Measurements from ENCODE around the gene TARP.
A peak's percentile ranks its signal among the peaks of the same experiment; 100 is the strongest.

TARP gene

GRCh38 chr7:38273286-38273995 is at the start of gene TARP:
TARP (minus strand) TSS chr7:38273636.
- no peak for DNase-seq (ENCODE audit: low read depth in 2 of 2)

GRCh38 chr7:38323156-38323555 is 49.7 kb upstream of the TARP start:
- DNase-seq (ENCODE audit: low read depth in 2 of 2): no peak

- DNase-seq (ENCODE audit: low read depth in 2 of 2): no peak
Measured at GRCh38 chr7:38322461-38322860, 49.0 kb upstream of the TARP start.

- no peak for DNase-seq (ENCODE audit: low read depth in 2 of 2)
Measured at GRCh38 chr7:38321967-38322366, 48.5 kb upstream of the TARP start.

- no peak for DNase-seq (ENCODE audit: low read depth in 2 of 2)
Measured at GRCh38 chr7:38321515-38321944, 48.1 kb upstream of the TARP start.

- no peak for DNase-seq (ENCODE audit: low read depth in 2 of 2)
Measured at GRCh38 chr7:38321050-38321449, 47.6 kb upstream of the TARP start.

- no peak for DNase-seq (ENCODE audit: low read depth in 2 of 2)
Measured at GRCh38 chr7:38319873-38320272, 46.4 kb upstream of the TARP start.

- DNase-seq (ENCODE audit: low read depth in 2 of 2): no peak
Measured at GRCh38 chr7:38318803-38319416, 45.5 kb upstream of the TARP start.

GRCh38 chr7:38318241-38318640 is 44.8 kb upstream of the TARP start:
- DNase-seq (ENCODE audit: low read depth in 2 of 2): no peak

GRCh38 chr7:38317515-38317914 is 44.1 kb upstream of the TARP start:
- DNase-seq (ENCODE audit: low read depth in 2 of 2): peak in 1 of 2 donors; percentile 34

- no peak for DNase-seq (ENCODE audit: low read depth in 2 of 2)
Measured at GRCh38 chr7:38316733-38317360, 43.4 kb upstream of the TARP start.

- DNase-seq (ENCODE audit: low read depth in 2 of 2): no peak
Measured at GRCh38 chr7:38315410-38315809, 42.0 kb upstream of the TARP start.

- no peak for DNase-seq (ENCODE audit: low read depth in 2 of 2)
Measured at GRCh38 chr7:38312821-38313220, 39.4 kb upstream of the TARP start.

- DNase-seq (ENCODE audit: low read depth in 2 of 2): no peak
Measured at GRCh38 chr7:38311329-38311937, 38.0 kb upstream of the TARP start.

- DNase-seq (ENCODE audit: low read depth in 2 of 2): no peak
Measured at GRCh38 chr7:38310591-38311101, 37.2 kb upstream of the TARP start.

- DNase-seq (ENCODE audit: low read depth in 2 of 2): no peak
Measured at GRCh38 chr7:38309555-38309954, 36.1 kb upstream of the TARP start.

- DNase-seq (ENCODE audit: low read depth in 2 of 2): no peak
Measured at GRCh38 chr7:38308140-38308539, 34.7 kb upstream of the TARP start.

- no peak for DNase-seq (ENCODE audit: low read depth in 2 of 2)
Measured at GRCh38 chr7:38307640-38308039, 34.2 kb upstream of the TARP start.

- no peak for DNase-seq (ENCODE audit: low read depth in 2 of 2)
Measured at GRCh38 chr7:38306914-38307313, 33.5 kb upstream of the TARP start.

GRCh38 chr7:38306171-38306570 is 32.7 kb upstream of the TARP start:
- DNase-seq (ENCODE audit: low read depth in 2 of 2): no peak

- no peak for DNase-seq (ENCODE audit: low read depth in 2 of 2)
Measured at GRCh38 chr7:38303866-38304265, 30.4 kb upstream of the TARP start.

GRCh38 chr7:38300175-38300574 is 26.7 kb upstream of the TARP start:
- DNase-seq (ENCODE audit: low read depth in 2 of 2): no peak

Measured in stimulated activated CD8-positive, alpha-beta memory T cell treated with anti-CD3 and anti-CD28 coated beads, Interleukin-15, amount 100 ng/mL, for 4 hours (primary cell).